ENCODE measurements around the gene DRD4. TPM values are rescaled to one million over a fixed set of nuclear protein-coding genes. Genes with fewer than 3 reads are reported as not detected.
A peak's percentile ranks its signal among the peaks of the same experiment; 100 is the strongest.

DRD4 gene
- total and polyA plus RNA-seq, 9 of the 15 experiments (the other 6 are each of a cell fraction or from before 2014, with no cell fraction given): 0.04 to 0.95 (median 0.21) TPM; not detected in 5

DNA sequence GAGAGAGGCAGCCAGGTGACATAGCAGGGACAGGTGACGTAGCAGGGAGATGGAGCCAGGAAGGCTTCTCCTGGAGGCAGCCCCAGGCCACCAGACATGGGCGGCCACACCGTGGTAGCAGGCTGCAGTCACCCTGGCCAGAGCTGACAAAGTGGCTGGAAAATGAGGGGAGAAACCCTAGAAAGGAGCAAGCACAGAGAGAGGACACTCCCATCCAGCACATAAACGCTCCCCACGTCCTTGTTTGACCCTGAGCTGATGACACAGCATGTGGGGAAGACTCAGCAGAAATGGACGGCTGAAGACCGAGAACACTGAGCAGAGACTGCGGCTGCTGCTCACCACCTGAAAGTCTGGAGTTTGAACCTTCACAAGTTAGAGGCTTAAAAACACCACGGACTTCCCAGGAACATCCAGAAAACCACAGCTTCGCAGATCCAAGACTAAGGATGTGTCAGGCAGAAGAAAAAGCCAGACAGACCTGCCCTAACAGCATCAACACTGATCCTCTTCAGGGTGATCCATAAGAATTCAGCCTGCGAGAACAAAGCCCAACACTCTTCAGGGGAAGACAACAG lies 28.7 kb downstream of the DRD4 start (continued):
- TF ChIP-seq, protein P1, sequence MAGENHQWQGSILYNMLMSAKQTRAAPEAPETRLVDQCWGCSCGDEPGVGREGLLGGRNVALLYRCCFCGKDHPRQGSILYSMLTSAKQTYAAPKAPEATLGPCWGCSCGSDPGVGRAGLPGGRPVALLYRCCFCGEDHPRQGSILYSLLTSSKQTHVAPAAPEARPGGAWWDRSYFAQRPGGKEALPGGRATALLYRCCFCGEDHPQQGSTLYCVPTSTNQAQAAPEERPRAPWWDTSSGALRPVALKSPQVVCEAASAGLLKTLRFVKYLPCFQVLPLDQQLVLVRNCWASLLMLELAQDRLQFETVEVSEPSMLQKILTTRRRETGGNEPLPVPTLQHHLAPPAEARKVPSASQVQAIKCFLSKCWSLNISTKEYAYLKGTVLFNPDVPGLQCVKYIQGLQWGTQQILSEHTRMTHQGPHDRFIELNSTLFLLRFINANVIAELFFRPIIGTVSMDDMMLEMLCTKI (IDR thresholded peaks at IDR 0.05; ENCODE audit: partially characterized antibody): no peak
- no peak for TF ChIP-seq ZNF561 (CRISPR knock-in tag; conservative IDR thresholded peaks at IDR 0.05)
- TF ChIP-seq HCFC1 (IDR thresholded peaks at IDR 0.05; ENCODE audit: low read depth, low read length): no peak
- TF ChIP-seq PHTF2 (CRISPR knock-in tag; IDR thresholded peaks at IDR 0.05): no peak
- 0 out of 2 replicates have a peak, but pooled peaks have one; percentile 8 for TF ChIP-seq KLF1 (tag; IDR thresholded peaks at IDR 0.05)
- TF ChIP-seq, protein P2, sequence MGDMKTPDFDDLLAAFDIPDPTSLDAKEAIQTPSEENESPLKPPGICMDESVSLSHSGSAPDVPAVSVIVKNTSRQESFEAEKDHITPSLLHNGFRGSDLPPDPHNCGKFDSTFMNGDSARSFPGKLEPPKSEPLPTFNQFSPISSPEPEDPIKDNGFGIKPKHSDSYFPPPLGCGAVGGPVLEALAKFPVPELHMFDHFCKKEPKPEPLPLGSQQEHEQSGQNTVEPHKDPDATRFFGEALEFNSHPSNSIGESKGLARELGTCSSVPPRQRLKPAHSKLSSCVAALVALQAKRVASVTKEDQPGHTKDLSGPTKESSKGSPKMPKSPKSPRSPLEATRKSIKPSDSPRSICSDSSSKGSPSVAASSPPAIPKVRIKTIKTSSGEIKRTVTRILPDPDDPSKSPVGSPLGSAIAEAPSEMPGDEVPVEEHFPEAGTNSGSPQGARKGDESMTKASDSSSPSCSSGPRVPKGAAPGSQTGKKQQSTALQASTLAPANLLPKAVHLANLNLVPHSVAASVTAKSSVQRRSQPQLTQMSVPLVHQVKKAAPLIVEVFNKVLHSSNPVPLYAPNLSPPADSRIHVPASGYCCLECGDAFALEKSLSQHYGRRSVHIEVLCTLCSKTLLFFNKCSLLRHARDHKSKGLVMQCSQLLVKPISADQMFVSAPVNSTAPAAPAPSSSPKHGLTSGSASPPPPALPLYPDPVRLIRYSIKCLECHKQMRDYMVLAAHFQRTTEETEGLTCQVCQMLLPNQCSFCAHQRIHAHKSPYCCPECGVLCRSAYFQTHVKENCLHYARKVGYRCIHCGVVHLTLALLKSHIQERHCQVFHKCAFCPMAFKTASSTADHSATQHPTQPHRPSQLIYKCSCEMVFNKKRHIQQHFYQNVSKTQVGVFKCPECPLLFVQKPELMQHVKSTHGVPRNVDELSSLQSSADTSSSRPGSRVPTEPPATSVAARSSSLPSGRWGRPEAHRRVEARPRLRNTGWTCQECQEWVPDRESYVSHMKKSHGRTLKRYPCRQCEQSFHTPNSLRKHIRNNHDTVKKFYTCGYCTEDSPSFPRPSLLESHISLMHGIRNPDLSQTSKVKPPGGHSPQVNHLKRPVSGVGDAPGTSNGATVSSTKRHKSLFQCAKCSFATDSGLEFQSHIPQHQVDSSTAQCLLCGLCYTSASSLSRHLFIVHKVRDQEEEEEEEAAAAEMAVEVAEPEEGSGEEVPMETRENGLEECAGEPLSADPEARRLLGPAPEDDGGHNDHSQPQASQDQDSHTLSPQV (IDR thresholded peaks at IDR 0.05): peak; percentile 95; the same call in 1 of the 2 replicates
- TF ChIP-seq GTF2F1 (IDR thresholded peaks at IDR 0.05; ENCODE audit: low read depth, low read length): no peak
- TF ChIP-seq, protein P3, sequence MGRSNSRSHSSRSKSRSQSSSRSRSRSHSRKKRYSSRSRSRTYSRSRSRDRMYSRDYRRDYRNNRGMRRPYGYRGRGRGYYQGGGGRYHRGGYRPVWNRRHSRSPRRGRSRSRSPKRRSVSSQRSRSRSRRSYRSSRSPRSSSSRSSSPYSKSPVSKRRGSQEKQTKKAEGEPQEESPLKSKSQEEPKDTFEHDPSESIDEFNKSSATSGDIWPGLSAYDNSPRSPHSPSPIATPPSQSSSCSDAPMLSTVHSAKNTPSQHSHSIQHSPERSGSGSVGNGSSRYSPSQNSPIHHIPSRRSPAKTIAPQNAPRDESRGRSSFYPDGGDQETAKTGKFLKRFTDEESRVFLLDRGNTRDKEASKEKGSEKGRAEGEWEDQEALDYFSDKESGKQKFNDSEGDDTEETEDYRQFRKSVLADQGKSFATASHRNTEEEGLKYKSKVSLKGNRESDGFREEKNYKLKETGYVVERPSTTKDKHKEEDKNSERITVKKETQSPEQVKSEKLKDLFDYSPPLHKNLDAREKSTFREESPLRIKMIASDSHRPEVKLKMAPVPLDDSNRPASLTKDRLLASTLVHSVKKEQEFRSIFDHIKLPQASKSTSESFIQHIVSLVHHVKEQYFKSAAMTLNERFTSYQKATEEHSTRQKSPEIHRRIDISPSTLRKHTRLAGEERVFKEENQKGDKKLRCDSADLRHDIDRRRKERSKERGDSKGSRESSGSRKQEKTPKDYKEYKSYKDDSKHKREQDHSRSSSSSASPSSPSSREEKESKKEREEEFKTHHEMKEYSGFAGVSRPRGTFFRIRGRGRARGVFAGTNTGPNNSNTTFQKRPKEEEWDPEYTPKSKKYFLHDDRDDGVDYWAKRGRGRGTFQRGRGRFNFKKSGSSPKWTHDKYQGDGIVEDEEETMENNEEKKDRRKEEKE (IDR thresholded peaks at IDR 0.05; ENCODE audit: borderline replicate concordance in 1 of 2, control insufficient read depth in 1 of 2, low read depth in 2 of 2, low read length in 1 of 2): no peak
- TF ChIP-seq MTA1 (IDR thresholded peaks at IDR 0.05; ENCODE audit: borderline replicate concordance): peak; percentile 50; the same call in 1 of the 2 replicates
- no peak for TF ChIP-seq MTF1 (CRISPR knock-in tag; IDR thresholded peaks at IDR 0.05; ENCODE audit: borderline replicate concordance)
- TF ChIP-seq PTTG1 (tag; IDR thresholded peaks at IDR 0.05; ENCODE audit: low read depth): 0 out of 2 replicates have a peak, but pooled peaks have one; percentile 7
- TF ChIP-seq ZNF274 (IDR thresholded peaks at IDR 0.05; ENCODE audit: borderline replicate concordance, low read depth, low read length): no peak
- no peak for TF ChIP-seq MXI1 (IDR thresholded peaks at IDR 0.05; ENCODE audit: low read depth, low read length)
- TF ChIP-seq FIP1L1 (IDR thresholded peaks at IDR 0.05; ENCODE audit: low read depth, low read length, poor library complexity, severe bottlenecking): no peak
- no peak for TF ChIP-seq U2AF1 (optimal IDR thresholded peaks at IDR 0.05; ENCODE audit: low read depth, low read length)
- peak in 1 of 2 experiments; percentile 62; a peak in 2 of 4 replicates for TF ChIP-seq TRIM24 (IDR thresholded peaks at IDR 0.05)
- no peak for TF ChIP-seq ZNF12 (CRISPR knock-in tag; IDR thresholded peaks at IDR 0.05)
- no peak for TF ChIP-seq KHSRP (IDR thresholded peaks at IDR 0.05)
- TF ChIP-seq PRPF4 (IDR thresholded peaks at IDR 0.05; ENCODE audit: insufficient read depth, low read depth, low read length, poor library complexity, severe bottlenecking): no peak
- TF ChIP-seq ZNF146 (CRISPR knock-in tag; IDR thresholded peaks at IDR 0.05; ENCODE audit: unreplicated experiment): no peak
- TF ChIP-seq ZNF212 (CRISPR knock-in tag; IDR thresholded peaks at IDR 0.05): no peak
